Measurements from ENCODE around the gene ARHGAP6.

The ARHGAP6 gene

GRCh38 chrX:11423362-11423818 is 242.3 kb downstream of the ARHGAP6 start:
- Histone ChIP-seq H3K4me3 (ENCODE audit: control insufficient read depth in 1 of 7, extremely low read depth in 1 of 7, insufficient read depth in 4 of 7, low read depth in 2 of 7, low read length in 6 of 7) (no peak overlapping the region), H3K27me3 (replicated peaks in 2 of 5; ENCODE audit: control insufficient read depth in 4 of 5, insufficient read depth in 5 of 5, low read length in 4 of 5) (peaks cover 0 to 19% (median 2%) of the 10 kb centered on the region in 5 experiments), H3K27ac (ENCODE audit: insufficient read depth in 1 of 2, low read depth in 1 of 2, low read length in 2 of 2, poor library complexity in 1 of 2, severe bottlenecking in 2 of 2) (peak overlapping the region in 1 of 2 experiments; percentile 56), H3K36me3 (ENCODE audit: control insufficient read depth in 4 of 4, insufficient read depth in 4 of 4, low read length in 3 of 4) (no peaks in the 10 kb centered on the region), H3K4me1 (ENCODE audit: control extremely low read depth in 1 of 4, control insufficient read depth in 4 of 4, insufficient read depth in 4 of 4, low read length in 3 of 4) (peaks cover 0 to 12% (median 4%) of the 10 kb centered on the region in 4 experiments), H3K9me3 (ENCODE audit: control extremely low read depth in 1 of 5, control insufficient read depth in 4 of 5, insufficient read depth in 2 of 5, low read depth in 1 of 5, low read length in 4 of 5) (peaks cover 0 to 2% (median 0%) of the 10 kb centered on the region in 5 experiments)
- 88% methylated on average over 1 of the region's 1 CpG for WGBS (ENCODE audit: insufficient coverage)
- CTCF ChIA-PET: interaction anchor here (0.9 to 1.4 kb wide), 4 partner anchors 9 to 41 kb away, joined by 3 to 4 read pairs (median 3); no protein-coding TSS in a partner anchor
- POLR2A ChIA-PET: no interaction called here
- peak; percentile 51 to 93 (median 86) for DNase-seq

DNA sequence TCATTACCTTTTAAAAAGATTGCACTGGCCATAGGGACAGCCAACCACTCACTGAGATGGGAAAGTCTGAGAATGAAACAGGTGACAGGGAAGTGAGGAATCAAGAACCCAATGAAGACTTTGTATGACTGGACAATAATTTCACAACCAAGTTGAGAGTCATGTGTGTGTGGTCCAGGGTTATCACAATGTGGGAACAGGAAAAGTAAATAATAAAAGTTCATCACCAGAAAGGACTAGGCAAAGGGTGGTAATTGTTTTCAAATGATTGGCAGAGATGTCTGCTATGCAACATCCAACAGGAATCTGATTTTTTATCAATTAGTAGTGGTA is 243.2 kb downstream of the ARHGAP6 start:
- peaks cover 0 to 7% (median 4%) of the 10 kb centered on the region in 4 experiments for H3K4me1 ChIP-seq (ENCODE audit: control extremely low read depth in 1 of 4, control insufficient read depth in 4 of 4, insufficient read depth in 4 of 4, low read length in 3 of 4)
- H3K9me3 ChIP-seq (ENCODE audit: control extremely low read depth in 1 of 5, control insufficient read depth in 4 of 5, insufficient read depth in 2 of 5, low read depth in 1 of 5, low read length in 4 of 5): peaks cover 0 to 1% (median 0%) of the 10 kb centered on the region in 5 experiments
- no peak for DNase-seq
- H3K27ac ChIP-seq (ENCODE audit: insufficient read depth in 1 of 2, low read depth in 1 of 2, low read length in 2 of 2, poor library complexity in 1 of 2, severe bottlenecking in 2 of 2): no peak overlapping the region
- H3K27me3 ChIP-seq (replicated peaks in 2 of 5; ENCODE audit: control insufficient read depth in 4 of 5, insufficient read depth in 5 of 5, low read length in 4 of 5): peaks cover 0 to 17% (median 2%) of the 10 kb centered on the region in 5 experiments
- no peak overlapping the region for H3K4me3 ChIP-seq (ENCODE audit: control insufficient read depth in 1 of 7, extremely low read depth in 1 of 7, insufficient read depth in 4 of 7, low read depth in 2 of 7, low read length in 6 of 7)
- POLR2A ChIA-PET: no interaction called here
- no peaks in the 10 kb centered on the region for H3K36me3 ChIP-seq (ENCODE audit: control insufficient read depth in 4 of 4, insufficient read depth in 4 of 4, low read length in 3 of 4)
- CTCF ChIA-PET: interaction anchor here (1.4 kb wide), 1 partner anchor 41 kb away, joined by 5 read pairs; no protein-coding TSS in a partner anchor

GRCh38 chrX:11421805-11422524 is 243.8 kb downstream of the ARHGAP6 start:
- WGBS (ENCODE audit: insufficient coverage): 66% methylated on average over 3 of the region's 5 CpGs
- Histone ChIP-seq H3K27ac (ENCODE audit: insufficient read depth in 1 of 2, low read depth in 1 of 2, low read length in 2 of 2, poor library complexity in 1 of 2, severe bottlenecking in 2 of 2) (no peak overlapping the region), H3K4me3 (ENCODE audit: control insufficient read depth in 1 of 7, extremely low read depth in 1 of 7, insufficient read depth in 4 of 7, low read depth in 2 of 7, low read length in 6 of 7) (no peak overlapping the region), H3K36me3 (ENCODE audit: control insufficient read depth in 4 of 4, insufficient read depth in 4 of 4, low read length in 3 of 4) (no peaks in the 10 kb centered on the region), H3K9me3 (ENCODE audit: control extremely low read depth in 1 of 5, control insufficient read depth in 4 of 5, insufficient read depth in 2 of 5, low read depth in 1 of 5, low read length in 4 of 5) (no peaks in the 10 kb centered on the region), H3K27me3 (replicated peaks in 2 of 5; ENCODE audit: control insufficient read depth in 4 of 5, insufficient read depth in 5 of 5, low read length in 4 of 5) (peaks cover 0 to 14% (median under 1%) of the 10 kb centered on the region in 5 experiments), H3K4me1 (ENCODE audit: control extremely low read depth in 1 of 4, control insufficient read depth in 4 of 4, insufficient read depth in 4 of 4, low read length in 3 of 4) (peaks cover 0 to 5% (median under 1%) of the 10 kb centered on the region in 4 experiments)
- ChIA-PET CTCF (interaction anchor here (1.4 kb wide), 1 partner anchor 40 kb away, joined by 5 read pairs; no protein-coding TSS in a partner anchor), POLR2A (no interaction called here)
- no peak for DNase-seq

GRCh38 chrX:11420851-11421250 is 244.9 kb downstream of the ARHGAP6 start:
- POLR2A ChIA-PET: no interaction called here
- no peak overlapping the region for H3K27ac ChIP-seq (ENCODE audit: insufficient read depth in 1 of 2, low read depth in 1 of 2, low read length in 2 of 2, poor library complexity in 1 of 2, severe bottlenecking in 2 of 2)
- WGBS (ENCODE audit: insufficient coverage): no CpG with 5 or more reads among the region's 4 CpGs

DNA sequence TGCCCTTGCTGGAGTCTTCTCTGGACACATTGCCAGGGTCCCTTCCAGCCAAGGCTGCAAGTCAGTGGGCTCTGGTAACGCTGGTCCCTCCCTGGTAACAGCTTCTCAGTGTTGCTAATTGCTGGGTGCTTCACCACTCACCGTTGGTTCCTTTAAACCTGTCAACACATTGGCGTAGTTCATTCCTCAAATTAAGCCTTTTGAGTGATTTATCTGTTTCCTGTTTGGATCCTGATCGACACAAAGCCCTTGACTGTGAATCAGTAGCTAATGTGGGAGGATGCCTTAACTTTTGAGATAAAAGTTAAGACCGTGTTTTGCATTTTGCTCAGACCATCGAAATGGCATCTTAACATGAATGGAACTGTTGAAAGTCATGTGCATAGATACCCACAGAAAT is 246.6 kb downstream of the ARHGAP6 start:
- CTCF ChIA-PET: no interaction called here
- no peak overlapping the region for H3K4me3 ChIP-seq (ENCODE audit: control insufficient read depth in 1 of 7, extremely low read depth in 1 of 7, insufficient read depth in 4 of 7, low read depth in 2 of 7, low read length in 6 of 7)
- H3K27ac ChIP-seq (ENCODE audit: insufficient read depth in 1 of 2, low read depth in 1 of 2, low read length in 2 of 2, poor library complexity in 1 of 2, severe bottlenecking in 2 of 2): no peak overlapping the region
- 35% methylated on average over 3 of the region's 6 CpGs for WGBS (ENCODE audit: insufficient coverage)
- H3K27me3 ChIP-seq (replicated peaks in 2 of 5; ENCODE audit: control insufficient read depth in 4 of 5, insufficient read depth in 5 of 5, low read length in 4 of 5): peaks cover 0 to 3% (median 0%) of the 10 kb centered on the region in 5 experiments
- POLR2A ChIA-PET: no interaction called here
- H3K4me1 ChIP-seq (ENCODE audit: control extremely low read depth in 1 of 4, control insufficient read depth in 4 of 4, insufficient read depth in 4 of 4, low read length in 3 of 4): peaks cover 0 to 12% (median 0%) of the 10 kb centered on the region in 4 experiments
- DNase-seq: peak in 2 of 3 donors; percentile 13 to 40
- no peaks in the 10 kb centered on the region for H3K9me3 ChIP-seq (ENCODE audit: control extremely low read depth in 1 of 5, control insufficient read depth in 4 of 5, insufficient read depth in 2 of 5, low read depth in 1 of 5, low read length in 4 of 5)
- no peaks in the 10 kb centered on the region for H3K36me3 ChIP-seq (ENCODE audit: control insufficient read depth in 4 of 4, insufficient read depth in 4 of 4, low read length in 3 of 4)

More at GRCh38 chrX:11420851-11421250, 244.9 kb downstream of the ARHGAP6 start:
- Histone ChIP-seq H3K4me3 (ENCODE audit: control insufficient read depth in 1 of 7, extremely low read depth in 1 of 7, insufficient read depth in 4 of 7, low read depth in 2 of 7, low read length in 6 of 7) (no peak overlapping the region), H3K9me3 (ENCODE audit: control extremely low read depth in 1 of 5, control insufficient read depth in 4 of 5, insufficient read depth in 2 of 5, low read depth in 1 of 5, low read length in 4 of 5) (no peaks in the 10 kb centered on the region), H3K36me3 (ENCODE audit: control insufficient read depth in 4 of 4, insufficient read depth in 4 of 4, low read length in 3 of 4) (no peaks in the 10 kb centered on the region), H3K27me3 (replicated peaks in 2 of 5; ENCODE audit: control insufficient read depth in 4 of 5, insufficient read depth in 5 of 5, low read length in 4 of 5) (peaks cover 0 to 4% (median 0%) of the 10 kb centered on the region in 5 experiments), H3K4me1 (ENCODE audit: control extremely low read depth in 1 of 4, control insufficient read depth in 4 of 4, insufficient read depth in 4 of 4, low read length in 3 of 4) (peaks cover 0 to 12% (median 0%) of the 10 kb centered on the region in 4 experiments)
- no peak for DNase-seq
- CTCF ChIA-PET: interaction anchor here (1.4 kb wide), 1 partner anchor 39 kb away, joined by 5 read pairs; no protein-coding TSS in a partner anchor

DNA sequence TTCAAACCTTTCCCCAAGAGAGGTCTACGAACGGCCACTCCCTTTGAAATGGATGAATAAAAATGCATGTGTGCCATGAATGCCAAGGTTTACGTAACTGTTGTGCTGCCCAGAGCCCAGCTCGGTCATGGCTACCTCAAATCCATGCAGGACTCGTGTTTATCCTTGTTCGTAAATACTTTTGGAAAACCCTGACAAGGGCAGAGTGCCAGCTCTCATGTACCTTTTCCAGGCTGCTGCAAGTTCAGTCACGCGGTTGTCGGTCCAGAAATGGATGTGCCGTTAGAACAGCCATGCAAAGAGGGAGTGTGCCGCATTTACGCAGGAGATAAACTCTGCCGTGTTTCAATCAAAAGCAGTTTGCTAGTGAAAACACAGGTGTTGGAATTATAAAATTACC is 249.1 kb downstream of the ARHGAP6 start:
- CTCF ChIA-PET: interaction anchor here (1.1 kb wide), 1 partner anchor 8 kb away, joined by 3 read pairs; no protein-coding TSS in a partner anchor
- peak overlapping the region in 2 of 7 experiments; percentile 28 to 45 for H3K4me3 ChIP-seq (ENCODE audit: control insufficient read depth in 1 of 7, extremely low read depth in 1 of 7, insufficient read depth in 4 of 7, low read depth in 2 of 7, low read length in 6 of 7)
- POLR2A ChIA-PET: no interaction called here

GRCh38 chrX:11414091-11414490 is 251.6 kb downstream of the ARHGAP6 start:
- Histone ChIP-seq H3K9me3 (ENCODE audit: control extremely low read depth in 1 of 5, control insufficient read depth in 4 of 5, insufficient read depth in 2 of 5, low read depth in 1 of 5, low read length in 4 of 5) (no peaks in the 10 kb centered on the region), H3K27me3 (replicated peaks in 2 of 5; ENCODE audit: control insufficient read depth in 4 of 5, insufficient read depth in 5 of 5, low read length in 4 of 5) (peaks cover 0 to 3% (median 0%) of the 10 kb centered on the region in 5 experiments), H3K27ac (ENCODE audit: insufficient read depth in 1 of 2, low read depth in 1 of 2, low read length in 2 of 2, poor library complexity in 1 of 2, severe bottlenecking in 2 of 2) (no peak overlapping the region), H3K4me3 (ENCODE audit: control insufficient read depth in 1 of 7, extremely low read depth in 1 of 7, insufficient read depth in 4 of 7, low read depth in 2 of 7, low read length in 6 of 7) (no peak overlapping the region), H3K36me3 (ENCODE audit: control insufficient read depth in 4 of 4, insufficient read depth in 4 of 4, low read length in 3 of 4) (no peaks in the 10 kb centered on the region), H3K4me1 (ENCODE audit: control extremely low read depth in 1 of 4, control insufficient read depth in 4 of 4, insufficient read depth in 4 of 4, low read length in 3 of 4) (peaks cover 0 to 6% (median 0%) of the 10 kb centered on the region in 4 experiments)
- POLR2A ChIA-PET: no interaction called here
- no peak for DNase-seq
- 100% methylated on average over 1 of the region's 1 CpG for WGBS (ENCODE audit: insufficient coverage)
- CTCF ChIA-PET: interaction anchor here (1.4 kb wide), 1 partner anchor 9 kb away, joined by 4 read pairs; no protein-coding TSS in a partner anchor

More for the DNA sequence above, 249.1 kb downstream of the ARHGAP6 start:
- 64% methylated on average over 10 of the region's 13 CpGs for WGBS (ENCODE audit: insufficient coverage)
- Histone ChIP-seq H3K4me1 (ENCODE audit: control extremely low read depth in 1 of 4, control insufficient read depth in 4 of 4, insufficient read depth in 4 of 4, low read length in 3 of 4) (peaks cover 0 to 6% (median 0%) of the 10 kb centered on the region in 4 experiments), H3K27me3 (replicated peaks in 2 of 5; ENCODE audit: control insufficient read depth in 4 of 5, insufficient read depth in 5 of 5, low read length in 4 of 5) (peaks cover 0 to 3% (median 0%) of the 10 kb centered on the region in 5 experiments), H3K36me3 (ENCODE audit: control insufficient read depth in 4 of 4, insufficient read depth in 4 of 4, low read length in 3 of 4) (no peaks in the 10 kb centered on the region), H3K9me3 (ENCODE audit: control extremely low read depth in 1 of 5, control insufficient read depth in 4 of 5, insufficient read depth in 2 of 5, low read depth in 1 of 5, low read length in 4 of 5) (no peaks in the 10 kb centered on the region), H3K27ac (ENCODE audit: insufficient read depth in 1 of 2, low read depth in 1 of 2, low read length in 2 of 2, poor library complexity in 1 of 2, severe bottlenecking in 2 of 2) (no peak overlapping the region)
- no peak for DNase-seq
